Lower leg skin (tissue), 3 donors: ENCODE measurements around the gene P3H4.

Experiments used
- CTCF ChIP-seq, 3 donors: fragments of 450-650 bp; IDR thresholded peaks; one replicate each; pipeline ENCODE4 v1.5.1; 2016; ENCODE audit warnings: antibody characterized with exemption in 3 of 3, mild to moderate bottlenecking in 3 of 3, moderate library complexity in 2 of 3
- POLR2A ChIP-seq, 2 donors: fragments of 450-650 bp; IDR thresholded peaks; one replicate each; pipeline ENCODE4 v1.6.1; 2016 to 2017; ENCODE audit warnings: antibody characterized with exemption in 2 of 2, mild to moderate bottlenecking in 1 of 2, moderate library complexity in 1 of 2

GRCh38 chr17:41762391-41762790 lies 49.4 kb downstream of the P3H4 start:
- TF ChIP-seq CTCF (IDR thresholded peaks at IDR 0.05) = no peak
- no peak for TF ChIP-seq POLR2A (IDR thresholded peaks at IDR 0.05)
